Measurements from ENCODE around the gene NRGN. TPM values are rescaled to one million over a fixed set of nuclear protein-coding genes. Genes with fewer than 3 reads are reported as not detected.

NRGN gene
- polyA plus RNA-seq (ENCODE audit: insufficient read length in 4 of 4): 10 to 100 TPM; 13.9 to 27.5 (median 20.9) TPM

DNA sequence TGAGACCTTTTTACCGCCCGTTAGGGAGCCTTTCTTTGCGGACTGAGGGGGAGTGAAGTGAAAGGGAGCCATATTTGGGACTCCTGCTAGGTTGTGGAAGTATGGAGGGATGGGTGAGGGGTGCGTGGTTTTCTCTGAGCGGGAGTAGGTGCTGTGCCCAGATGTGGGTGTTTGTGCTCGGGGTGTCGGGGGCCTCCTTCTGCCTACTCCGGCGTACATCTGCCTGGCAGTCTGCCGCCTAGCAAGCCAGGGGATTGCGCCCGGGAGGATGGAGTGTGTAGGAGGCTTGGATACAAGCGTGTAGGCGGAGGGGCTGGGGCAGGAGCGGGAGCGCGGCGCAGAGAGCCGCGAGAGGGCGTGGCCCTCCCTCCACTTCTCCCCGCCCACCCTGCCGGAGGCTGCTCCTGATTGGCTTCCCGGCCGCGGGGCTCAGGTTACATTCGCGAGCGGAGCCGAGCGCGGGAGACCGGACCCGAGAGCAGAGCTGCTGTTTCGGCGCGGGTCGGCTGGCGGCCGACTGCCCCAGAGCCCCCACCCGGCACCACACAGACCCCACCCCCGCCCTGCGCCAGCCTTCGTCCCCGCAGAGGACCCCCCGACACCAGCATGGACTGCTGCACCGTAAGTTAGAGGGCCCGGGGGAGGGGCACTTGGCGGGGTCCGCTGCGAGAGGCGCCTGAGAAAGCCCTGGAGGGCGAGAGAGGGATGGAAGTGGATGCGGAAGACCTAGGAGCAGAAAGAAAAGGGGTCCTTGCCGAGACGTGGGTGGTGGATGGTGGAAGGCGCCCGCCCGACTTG is at the start of gene NRGN:
NRGN (plus strand) TSS at position 464 of the 798 bp plus-strand sequence; CDS start at position 607, 143 bp downstream.
- DNase-seq (ENCODE audit: low read depth in 4 of 4, low spot score in 2 of 4): peak in 3 of 4 donors; percentile 75 to 88 (median 88)

DNA sequence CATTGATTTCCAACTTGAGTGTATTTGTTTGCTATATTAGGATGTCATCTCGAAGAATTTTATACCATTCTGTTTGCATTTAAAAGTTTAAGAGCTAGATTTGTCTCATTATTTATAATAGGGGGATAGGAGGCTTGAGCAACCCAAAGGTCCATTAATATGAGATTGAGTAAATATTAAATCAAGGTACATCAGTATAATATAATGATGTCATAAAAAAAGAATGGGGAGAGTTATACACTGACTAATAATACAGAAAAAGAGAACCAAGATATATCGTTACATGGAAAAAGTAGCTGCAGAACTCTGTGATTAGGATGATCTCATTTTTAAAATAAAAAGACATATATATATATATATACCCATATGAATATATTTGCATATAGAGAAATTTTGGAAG is 46.6 kb upstream of the NRGN start:
- DNase-seq (ENCODE audit: low read depth in 4 of 4, low spot score in 2 of 4): no peak

DNA sequence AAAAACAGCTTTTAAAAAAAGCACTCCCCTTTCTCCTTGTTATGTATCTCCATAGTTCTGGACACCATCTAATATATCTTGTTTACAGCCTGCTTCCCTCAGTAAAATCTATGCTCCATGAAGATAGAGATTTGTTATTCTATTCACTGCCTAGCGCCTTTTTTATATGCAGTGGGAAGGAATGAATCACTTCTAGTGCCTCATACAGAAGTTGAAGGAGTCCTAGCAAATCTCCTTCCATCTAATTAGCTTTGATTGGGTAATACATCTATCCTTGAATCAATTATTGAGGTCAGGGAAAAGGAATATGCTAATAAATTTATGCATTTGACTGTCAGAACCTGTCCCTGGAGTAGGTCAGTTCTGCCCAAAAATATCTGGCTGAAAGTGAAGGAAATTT is 40.2 kb upstream of the NRGN start:
- no peak for DNase-seq (ENCODE audit: low read depth in 4 of 4, low spot score in 2 of 4)

DNA sequence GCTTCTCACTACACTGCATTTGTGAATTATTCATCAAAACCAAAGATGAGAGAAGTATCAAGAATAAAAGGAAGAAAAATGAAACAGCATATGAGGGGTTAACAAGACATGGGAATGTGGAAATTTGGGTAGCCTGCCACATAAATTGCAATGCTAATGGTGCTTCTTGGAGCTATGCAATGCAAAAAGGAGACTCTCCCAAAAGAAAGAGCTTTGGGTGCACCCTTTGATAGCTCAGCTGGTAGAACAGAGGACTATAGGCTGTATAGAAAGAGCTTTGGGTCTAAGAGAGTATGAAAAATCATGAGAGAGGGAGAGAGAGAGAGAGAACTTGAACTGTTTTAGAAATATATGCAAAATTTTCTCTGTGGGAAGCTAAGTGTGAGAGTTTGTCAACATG is 39.7 kb upstream of the NRGN start:
- DNase-seq (ENCODE audit: low read depth in 4 of 4, low spot score in 2 of 4): no peak

DNA sequence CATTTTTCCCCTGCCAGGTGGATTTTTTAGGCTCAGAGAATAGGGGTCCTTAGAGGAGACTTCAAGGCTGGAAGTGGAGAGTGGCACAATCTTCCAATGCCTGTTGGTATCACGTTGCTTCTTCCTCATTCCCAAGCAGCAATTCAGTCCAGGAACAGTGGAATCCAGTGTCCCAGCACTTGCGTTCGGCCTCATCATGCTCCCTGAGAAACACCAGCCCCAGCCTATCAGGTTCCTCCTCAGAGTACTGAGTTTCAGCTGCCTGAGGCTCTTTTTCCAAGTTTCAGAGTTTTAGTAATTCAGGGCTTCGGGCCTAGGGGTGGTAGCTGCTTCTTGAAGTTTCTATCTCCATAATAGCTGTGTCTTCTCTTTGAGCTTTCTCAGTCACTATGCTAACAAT is 31.9 kb upstream of the NRGN start:
- DNase-seq (ENCODE audit: low read depth in 4 of 4, low spot score in 2 of 4): no peak

DNA sequence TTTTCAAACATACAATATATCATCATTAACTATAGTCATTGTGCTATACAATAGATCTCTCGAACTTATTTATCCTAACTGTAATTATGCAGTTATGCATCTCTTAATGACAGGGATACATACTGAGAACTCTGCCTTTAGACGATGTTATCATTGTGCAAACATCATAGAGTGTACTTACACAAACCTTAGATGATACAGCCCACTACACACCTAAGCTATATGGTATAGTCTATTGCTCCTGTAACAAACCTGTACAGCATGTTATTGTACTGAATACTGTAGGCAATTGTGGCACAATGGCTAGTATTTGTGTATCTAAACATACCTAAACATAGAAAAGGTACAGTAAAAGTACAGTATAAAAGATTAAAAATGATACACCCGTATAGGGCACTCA is 27.4 kb upstream of the NRGN start:
- DNase-seq (ENCODE audit: low read depth in 4 of 4, low spot score in 2 of 4): no peak

DNA sequence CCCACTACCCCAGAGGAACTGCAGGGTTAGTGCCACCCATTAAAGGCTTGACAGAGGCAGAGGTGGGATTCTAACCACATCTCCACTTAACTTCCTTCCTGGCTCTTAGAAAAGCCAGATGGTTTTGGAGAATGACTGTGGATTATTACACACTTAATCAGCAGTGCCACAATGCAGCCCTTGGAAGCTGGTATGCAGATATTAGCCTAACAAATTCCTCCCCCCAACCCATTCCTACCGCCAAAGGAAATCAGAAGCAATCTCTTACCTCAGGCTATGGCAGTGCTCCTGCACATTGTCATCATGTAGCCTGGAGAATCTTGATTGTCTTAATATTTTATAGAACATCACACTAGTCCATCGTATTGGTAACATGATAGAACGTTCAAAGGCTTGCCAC is 23.2 kb upstream of the NRGN start:
- no peak for DNase-seq (ENCODE audit: low read depth in 4 of 4, low spot score in 2 of 4)

DNA sequence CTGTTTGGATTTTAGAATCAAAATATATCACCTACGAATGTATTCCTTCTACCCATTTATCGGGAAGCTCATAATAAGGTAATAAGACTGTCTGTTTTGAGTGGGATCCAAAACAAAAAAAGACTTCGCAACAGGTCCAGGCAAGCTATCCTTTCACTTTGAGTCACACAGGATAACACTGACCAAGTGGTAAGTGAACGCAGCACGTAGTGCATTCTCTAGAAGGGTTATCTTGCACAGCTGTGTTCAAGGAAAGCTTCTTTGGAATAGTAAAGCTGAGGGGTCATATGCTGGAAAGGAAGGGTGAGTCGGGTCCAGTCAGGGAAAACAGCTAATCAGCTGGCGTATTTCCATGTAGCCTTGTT is 22.3 kb upstream of the NRGN start:
- DNase-seq (ENCODE audit: low read depth in 4 of 4, low spot score in 2 of 4): no peak

DNA sequence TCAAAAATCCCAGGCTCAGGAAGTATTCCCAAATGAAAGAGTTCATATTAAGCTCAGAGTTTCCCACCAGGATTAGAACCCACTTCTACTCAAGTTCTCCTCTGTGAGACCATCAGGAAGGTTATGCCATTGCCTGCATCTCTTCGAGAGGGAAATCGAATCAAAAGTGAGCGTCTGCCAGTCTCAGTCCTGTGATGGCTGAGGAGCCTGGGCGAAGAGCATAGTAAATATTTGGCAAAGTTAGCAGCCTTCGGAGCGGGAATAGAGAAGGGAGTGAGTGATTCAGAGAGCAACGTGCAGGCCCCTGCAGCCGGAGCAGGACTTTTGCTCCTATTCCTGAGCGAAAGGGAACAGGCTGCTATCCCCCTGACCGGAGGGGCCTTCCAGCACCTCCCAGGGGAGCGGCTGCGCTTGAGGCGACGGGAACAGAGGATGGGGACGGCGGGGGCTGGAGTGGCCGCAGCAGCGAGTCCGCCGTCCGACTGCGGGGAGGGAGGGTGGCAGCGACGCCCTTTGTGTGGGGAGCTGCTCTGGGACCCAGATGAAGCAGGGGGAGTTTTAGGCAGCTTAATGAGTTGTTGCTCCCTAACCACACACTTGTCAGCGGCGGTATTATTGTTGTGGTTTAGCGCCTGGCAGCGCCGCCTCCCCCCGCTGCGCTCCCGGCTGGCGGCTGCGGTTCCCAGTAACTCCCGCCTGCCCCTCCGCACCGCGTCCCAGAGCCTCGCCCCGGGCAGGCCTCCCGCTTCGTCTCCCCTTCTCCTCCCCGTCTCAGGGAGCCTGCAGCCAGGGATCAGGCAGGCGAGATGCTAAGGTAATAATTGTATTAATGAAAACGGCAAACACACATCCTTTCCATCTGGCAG is 21.7 kb upstream of the NRGN start:
- no peak for DNase-seq (ENCODE audit: low read depth in 4 of 4, low spot score in 2 of 4)

DNA sequence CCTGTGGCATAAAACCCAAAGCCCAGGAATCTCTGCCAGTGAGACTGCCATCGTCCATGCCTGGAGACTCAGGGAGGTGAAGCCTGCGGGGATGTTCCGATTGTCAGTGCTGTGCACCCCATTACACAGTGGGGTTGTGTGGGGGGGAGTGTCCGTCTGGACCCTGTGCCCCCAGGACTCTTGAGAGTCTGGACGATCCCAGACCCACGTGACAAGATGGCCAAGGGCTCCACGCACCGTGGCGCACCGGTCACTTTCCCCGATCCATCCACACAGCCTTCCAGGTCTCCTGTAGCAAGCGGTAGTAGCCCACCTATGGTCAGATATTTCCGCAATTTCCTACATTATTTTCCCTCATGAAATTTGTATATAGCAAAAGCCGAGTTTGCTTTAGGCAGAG is 20.9 kb upstream of the NRGN start:
- DNase-seq (ENCODE audit: low read depth in 4 of 4, low spot score in 2 of 4): no peak

DNA sequence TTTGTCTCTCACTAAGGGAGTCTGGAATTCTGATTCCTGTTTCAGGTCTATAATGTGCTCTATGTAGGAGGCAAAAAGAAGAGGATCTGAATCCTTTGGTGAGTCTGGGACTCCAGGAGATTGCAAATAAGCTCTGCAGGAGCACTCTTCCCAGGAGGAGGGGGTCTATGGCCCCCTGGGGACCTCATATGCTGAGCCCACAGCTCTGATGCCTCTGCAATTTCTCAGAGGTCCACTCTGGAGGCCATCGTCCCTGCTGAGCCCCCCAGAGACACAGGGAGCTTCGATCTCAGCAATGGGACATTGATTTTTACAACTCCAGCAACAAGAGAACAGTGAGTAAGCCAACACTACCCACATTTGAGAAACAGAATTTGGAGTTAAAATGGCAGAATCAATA is 20.2 kb upstream of the NRGN start:
- DNase-seq (ENCODE audit: low read depth in 4 of 4, low spot score in 2 of 4): no peak

DNA sequence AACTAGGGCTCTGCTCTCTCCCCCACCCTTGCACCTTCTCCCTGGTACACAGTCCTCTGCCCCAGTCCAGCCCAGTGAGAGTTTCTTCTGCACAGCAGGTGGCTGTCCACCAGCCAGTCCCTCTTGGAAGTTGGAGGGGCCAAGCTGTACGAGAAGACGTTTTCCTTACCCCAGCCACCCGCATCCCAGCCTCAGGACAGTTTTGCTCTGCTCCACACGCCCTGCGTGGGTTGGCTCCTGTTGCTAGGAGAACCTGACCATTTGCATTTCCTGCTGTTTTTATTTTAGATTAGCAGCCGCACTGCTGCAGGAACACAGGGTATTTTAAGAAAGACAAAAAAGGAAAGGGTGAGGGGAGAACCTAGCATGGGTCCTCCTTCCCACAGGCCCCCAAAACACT is 17.6 kb upstream of the NRGN start:
- DNase-seq (ENCODE audit: low read depth in 4 of 4, low spot score in 2 of 4): no peak

DNA sequence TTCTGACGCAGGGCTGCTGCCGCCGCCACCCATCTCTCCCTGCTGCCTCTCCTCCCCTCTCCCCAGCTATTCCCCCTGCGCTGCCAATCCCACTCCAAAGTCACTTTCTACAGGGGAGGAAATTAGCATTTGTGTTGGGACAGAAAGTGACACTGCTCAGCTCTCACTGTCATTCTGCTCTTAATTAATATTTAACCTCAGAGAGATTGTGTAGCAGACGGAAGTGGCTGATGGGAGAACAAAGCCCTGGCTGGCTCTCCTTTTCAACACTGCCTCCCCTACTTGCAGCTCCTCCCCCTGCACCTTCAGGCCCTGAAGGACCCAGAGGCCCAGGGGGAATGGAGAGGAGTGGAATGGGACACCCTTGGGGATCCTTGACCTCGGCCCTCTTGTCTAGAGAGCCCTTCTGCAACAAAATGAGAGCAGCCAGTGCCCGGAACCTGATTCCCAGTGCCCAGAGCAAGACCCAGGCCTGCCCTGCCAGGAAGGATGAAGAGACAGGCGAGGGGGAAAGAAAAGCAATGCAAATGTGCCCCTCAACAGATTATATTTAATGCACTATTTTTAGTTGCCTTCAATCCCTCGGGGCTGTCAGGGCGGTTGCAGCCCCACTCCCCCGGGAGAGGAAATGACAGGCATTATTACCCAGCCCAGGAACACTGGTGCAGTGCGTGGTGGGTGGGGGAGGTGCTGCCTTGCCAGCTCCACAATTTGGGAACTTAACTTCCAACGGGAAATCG is 14.6 kb upstream of the NRGN start:
- DNase-seq (ENCODE audit: low read depth in 4 of 4, low spot score in 2 of 4): no peak

DNA sequence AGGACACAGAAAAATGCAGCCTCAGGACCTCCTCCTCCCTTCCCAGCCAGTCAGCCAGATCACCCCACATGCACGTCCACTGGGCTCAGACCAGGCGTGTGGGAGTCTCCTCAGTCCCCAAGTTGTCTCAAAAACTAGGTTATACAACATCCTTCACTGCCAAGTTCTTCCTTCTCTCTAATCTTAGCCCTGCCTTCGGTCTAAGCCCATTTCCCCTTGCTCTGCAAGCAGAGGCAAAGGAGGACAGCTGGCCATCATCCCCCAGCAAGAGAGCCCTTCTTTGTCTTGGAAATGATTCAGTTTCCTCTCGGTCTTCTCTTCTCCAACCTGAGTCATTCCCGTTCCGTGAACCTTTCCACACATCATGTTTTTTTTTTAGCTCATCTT is 14.0 kb upstream of the NRGN start:
- no peak for DNase-seq (ENCODE audit: low read depth in 4 of 4, low spot score in 2 of 4)

DNA sequence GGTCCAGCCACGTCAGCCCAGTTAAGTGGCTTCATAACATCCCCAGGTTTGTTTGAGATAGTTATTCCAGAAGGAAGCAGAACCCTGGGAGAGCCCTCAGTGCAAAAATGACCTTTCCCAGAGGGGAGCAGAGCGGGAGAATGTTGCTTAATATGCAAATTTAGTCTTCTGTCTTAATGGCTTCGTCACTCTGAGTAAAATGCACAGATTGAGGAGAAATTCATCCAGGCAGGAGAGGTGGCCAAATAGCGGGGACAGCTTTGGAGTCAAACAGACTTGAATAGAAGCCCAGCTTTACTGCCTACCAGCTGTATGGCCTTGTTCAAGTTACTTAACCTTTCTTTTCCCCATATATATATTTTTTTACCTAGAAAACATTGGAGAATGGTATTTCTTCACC is 12.3 kb upstream of the NRGN start:
- no peak for DNase-seq (ENCODE audit: low read depth in 4 of 4, low spot score in 2 of 4)

DNA sequence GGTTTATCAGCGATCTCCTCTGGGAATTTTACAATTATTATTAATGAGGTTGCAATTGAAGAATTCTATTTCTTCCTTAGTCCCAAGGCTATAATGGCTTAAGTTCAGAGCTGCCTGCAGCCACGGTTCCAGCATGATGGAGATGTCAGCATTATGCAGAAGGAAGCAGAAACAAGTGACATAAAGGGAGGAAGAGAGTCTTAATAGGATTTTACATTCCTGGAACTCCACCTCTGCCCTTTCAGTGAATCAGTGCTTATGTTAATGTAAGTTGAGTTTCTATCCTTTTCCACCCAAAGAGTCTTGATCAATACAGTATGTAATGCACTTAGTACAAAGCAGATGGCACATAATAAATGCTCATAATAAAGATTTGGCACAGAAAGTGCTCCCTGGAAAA is 11.6 kb upstream of the NRGN start:
- no peak for DNase-seq (ENCODE audit: low read depth in 4 of 4, low spot score in 2 of 4)

DNA sequence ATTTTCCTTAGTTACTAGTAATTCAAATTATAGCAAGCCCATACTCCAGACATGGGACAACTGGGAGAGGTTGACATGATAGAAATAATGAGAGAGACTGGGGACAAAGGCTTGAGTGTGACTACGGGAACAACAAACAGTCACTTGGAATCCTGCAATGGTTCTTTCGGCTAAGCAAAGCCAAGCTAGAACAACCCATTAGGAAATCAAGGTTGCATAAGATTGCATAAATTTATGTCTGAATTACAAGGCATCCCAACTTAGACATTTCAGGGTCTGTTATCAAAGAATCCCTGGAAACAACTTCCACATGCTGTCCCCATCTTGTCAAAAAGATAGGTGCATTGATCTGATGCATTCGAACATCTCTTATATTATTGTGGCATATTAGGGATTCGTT is 10.2 kb upstream of the NRGN start:
- DNase-seq (ENCODE audit: low read depth in 4 of 4, low spot score in 2 of 4): no peak

DNA sequence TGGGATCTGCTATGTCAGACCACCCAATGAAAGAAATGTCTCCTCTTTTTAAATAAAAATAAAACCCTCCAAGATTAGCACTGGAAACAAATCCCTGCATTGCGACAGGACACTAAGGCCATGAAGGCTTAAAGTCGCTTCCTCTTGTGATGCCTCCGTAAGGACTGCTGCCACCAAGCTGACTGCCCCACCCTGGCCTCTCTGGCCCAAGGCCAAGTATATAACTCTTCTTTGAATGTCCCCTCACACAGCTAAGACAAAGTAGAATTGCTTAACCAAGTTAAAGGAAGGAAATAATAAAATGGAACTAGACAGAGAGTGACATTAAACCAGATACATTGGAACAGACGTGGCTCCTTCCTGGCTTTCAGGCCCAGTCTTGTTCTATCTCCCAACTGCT is 7.5 kb upstream of the NRGN start:
- DNase-seq (ENCODE audit: low read depth in 4 of 4, low spot score in 2 of 4): no peak

DNA sequence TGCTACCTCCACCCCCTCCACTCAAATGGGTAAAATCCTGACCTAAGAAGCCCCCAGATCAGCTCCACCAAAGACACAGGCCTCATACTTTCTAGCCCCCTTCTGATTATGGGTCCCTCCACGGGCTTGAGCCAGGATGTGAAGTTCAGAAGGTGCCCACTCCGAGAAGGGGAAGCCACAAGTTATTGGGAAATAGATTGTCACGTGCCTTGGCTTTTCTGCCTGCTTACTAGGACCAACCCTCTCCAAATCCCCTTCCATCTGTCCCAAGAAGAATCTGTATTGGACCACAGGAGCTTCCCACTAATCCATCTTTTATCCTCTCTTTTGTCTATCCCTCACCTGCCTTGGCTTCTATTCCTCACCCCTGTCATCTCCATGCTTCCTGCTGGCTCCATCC is 3.0 kb upstream of the NRGN start:
- DNase-seq (ENCODE audit: low read depth in 4 of 4, low spot score in 2 of 4): no peak

DNA sequence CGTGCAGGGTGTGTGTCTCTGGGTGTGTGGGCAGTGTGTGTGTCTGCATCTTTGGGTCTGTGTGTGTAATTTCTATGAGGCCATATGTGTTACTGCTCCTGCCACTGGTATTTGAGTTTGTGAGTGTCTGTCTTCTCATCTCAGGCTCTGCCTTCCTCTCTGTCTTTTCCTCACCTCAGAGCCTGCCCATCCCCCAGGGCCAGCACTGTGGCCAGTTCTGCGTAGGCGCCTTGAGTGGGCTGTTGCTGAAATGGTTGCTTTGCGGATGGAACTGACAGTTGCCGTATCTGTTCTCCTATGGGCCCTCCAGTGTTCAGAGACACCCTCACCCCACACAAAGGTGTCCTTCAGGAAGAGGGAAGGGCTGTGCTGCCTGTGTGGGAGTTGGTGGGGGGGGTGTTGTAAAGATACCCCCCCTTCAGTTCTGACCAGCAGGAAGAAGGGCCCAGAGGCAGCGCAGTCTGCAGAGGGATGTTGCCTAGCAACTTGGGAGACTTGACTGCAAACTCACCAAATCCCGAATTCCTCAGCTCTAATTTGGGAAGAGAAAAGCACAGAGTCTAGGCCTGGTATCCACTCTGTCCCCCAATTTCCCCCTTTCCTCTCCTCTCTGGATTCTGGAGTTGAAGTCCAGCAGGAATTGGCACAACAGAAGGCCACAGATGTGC is 2.0 kb upstream of the NRGN start:
- DNase-seq (ENCODE audit: low read depth in 4 of 4, low spot score in 2 of 4): no peak
